HG02840 (cell line): ENCODE measurements around the gene MBTPS2.
"Not testable (repeated sequence)": the region's sequence is repeated elsewhere in the genome, so short reads cannot be mapped to it uniquely, and the experiment has no call there.

Experiments used
- ATAC-seq: cut with Tn5 transposase; IDR thresholded peaks from one replicate; pipeline ENCODE4 v1.9.1; 2021; ENCODE audit warnings: mild to moderate bottlenecking, moderate library complexity, moderate number of reproducible peaks; ENCODE audit not compliant: unreplicated experiment, low FRiP score

The MBTPS2 gene

DNA sequence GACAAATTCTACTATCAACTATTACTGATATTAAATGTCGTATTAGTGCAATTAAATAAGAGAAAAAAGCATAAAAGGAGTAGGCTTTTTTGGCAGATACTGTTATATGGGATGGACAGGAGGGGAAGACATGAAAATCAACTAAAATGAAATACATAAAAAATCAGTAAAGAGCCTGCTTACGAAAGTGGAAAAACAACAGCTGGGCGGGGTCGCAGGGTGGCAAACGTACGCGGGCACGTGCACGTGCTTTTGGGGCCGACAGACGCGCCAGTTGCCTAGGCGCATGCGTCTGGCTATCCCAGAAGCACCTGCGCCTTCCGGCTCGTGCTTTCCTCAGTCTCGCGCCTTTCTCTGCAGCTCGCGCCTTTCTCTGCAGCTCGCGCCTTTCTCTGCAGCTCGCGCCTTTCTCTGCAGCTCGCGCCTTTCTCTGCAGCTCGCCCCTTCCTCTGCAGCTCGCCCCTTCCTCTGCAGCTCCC, 16.6 kb downstream of the MBTPS2 start, which contains the start of gene YY2:
TSS of gene YY2 (plus strand) at position 51 of the 479 bp plus-strand sequence. CDS start 498 bp downstream, outside the sequence.
- no peak for ATAC-seq

- ATAC-seq: no peak
These were observed 17.1 kb downstream of the MBTPS2 start for GRCh38 chrX:21856504-21856903.

GRCh38 chrX:21863241-21863640, 23.8 kb downstream of the MBTPS2 start:
- no peak for ATAC-seq

GRCh38 chrX:21865436-21865835, 26.0 kb downstream of the MBTPS2 start:
- ATAC-seq: no peak

DNA sequence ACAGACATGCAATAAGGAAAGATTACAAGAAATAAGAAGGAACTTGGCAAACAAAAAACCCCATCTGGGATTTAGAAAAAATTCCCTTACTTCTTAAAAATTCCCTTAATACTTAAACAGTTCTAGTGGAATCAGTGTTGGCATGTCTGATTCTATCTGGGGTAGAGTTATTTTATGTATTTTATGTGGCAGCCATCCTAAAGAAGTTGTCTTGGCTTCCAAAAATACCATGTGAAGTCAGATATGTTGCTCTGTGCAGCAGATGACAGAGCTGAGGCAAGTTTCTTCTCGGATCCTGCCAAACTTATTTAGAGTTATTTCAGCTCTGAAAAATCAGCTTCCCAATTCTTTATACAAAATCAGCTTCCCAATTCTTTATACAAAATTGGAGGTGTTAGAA, 31.1 kb downstream of the MBTPS2 start:
- ATAC-seq: no peak

DNA sequence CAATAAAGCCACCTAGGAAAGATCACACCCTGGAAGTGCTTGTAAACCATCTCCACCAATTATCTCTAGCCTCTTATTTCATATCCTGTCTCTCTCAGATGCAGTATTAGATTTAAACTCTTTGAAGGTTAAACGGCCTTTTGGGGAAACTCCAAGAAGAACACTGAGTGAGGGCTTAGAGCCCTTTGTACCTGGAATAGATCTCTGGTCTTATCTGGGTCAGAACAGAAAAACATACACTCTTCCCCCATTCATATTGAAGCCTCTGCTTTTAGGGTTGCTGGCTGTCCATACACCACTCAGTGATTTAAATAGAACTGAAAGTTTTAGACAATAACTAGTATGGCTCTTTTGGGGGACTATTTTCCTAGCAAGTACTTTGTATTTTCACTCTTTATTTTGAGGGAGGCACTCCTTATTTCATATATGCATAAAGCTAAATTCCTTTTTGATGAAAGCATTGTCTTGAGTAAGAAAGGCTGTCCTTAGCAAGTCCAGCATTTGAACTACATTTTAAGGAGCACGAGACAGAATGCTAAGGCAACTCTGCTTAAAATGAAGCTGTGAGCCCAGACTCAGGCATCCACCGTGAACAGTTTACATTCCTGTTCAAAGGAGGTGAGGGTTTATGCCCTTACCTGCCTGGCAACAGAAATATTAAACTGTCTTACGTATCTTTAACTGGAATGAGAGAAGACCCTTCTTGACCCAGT, 33.8 kb downstream of the MBTPS2 start:
- no peak for ATAC-seq

DNA sequence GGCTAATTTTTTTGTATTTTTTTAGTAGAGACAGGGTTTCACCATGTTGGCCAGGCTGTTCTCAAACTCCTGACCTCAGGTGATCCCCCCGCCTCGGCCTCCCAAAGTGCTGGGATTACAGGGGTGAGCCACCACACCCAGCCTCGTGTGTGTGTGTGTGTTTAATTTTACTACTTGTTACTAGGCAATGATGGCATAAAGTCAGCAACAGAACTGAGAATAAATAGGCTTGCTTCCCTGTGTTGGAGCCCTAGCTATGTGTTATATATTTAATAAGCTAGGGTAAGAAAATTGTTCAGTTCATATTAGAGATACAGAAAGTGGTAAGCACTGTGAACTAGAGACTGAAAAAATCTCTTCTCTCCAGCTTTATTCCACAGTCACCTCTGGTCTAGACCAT, 34.8 kb downstream of the MBTPS2 start:
- not testable (repeated sequence) for ATAC-seq

DNA sequence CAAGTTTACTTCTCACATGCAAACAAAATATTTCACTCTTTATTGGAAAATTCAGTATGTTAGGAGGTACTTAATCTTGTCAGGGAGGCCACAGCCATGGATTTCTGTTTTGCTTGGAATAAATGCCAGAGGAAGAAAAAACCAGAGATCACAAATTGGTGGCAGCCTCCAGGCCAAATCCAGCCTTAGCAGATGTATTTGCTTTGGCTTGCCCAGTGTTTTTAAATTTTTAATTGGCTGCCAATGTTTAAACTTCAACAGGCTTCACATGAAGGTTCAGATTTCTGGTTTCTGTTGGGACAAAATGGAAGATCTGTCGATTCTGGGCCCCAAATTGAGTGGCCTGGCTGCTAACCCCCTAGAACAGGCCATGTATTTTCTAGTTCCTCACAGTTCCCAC, 35.6 kb downstream of the MBTPS2 start:
- no peak for ATAC-seq

- no peak for ATAC-seq
These were observed 42.6 kb downstream of the MBTPS2 start for GRCh38 chrX:21881881-21882574.

DNA sequence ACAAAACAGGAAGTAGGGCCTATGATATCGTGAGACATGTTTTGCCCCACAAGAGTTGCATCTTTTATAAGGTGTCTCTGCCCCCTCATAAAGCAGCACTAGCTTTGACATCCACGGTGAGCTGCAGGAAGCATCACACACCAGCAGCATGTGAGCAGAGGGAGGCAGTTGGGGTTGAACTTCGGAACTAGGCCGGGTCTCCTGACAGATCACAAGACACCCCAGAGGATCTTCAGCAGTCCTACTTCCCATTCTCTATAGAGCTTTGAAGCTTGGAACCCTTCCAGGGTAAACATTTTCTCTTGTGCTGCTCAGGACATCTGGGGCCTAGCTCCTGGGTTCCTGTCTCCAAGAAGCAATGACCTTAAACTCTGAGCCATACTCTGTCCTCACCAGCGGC, 43.8 kb downstream of the MBTPS2 start:
- ATAC-seq: no peak

- ATAC-seq: no peak
These were observed 46.2 kb downstream of the MBTPS2 start for GRCh38 chrX:21885568-21885967.

DNA sequence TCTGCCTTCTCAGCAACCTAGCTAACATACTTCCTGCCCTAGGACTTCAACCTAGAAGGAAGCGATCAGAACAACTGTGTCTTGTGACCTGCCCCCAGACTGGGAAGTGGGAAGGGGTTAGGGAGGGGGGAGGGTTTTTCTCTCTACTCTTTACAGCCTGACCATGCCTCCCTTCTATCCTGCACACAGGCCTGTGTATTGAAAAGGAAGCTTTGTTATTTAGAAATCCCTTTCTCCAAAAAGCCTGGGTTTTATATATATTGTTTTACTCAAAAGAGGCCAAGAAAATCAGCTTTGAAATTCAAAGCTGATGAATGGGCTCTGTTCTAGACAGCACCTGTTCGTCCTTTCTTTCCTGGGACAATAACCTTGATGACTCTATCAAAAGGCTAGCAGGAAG, 65.9 kb downstream of the MBTPS2 start:
- ATAC-seq: no peak

DNA sequence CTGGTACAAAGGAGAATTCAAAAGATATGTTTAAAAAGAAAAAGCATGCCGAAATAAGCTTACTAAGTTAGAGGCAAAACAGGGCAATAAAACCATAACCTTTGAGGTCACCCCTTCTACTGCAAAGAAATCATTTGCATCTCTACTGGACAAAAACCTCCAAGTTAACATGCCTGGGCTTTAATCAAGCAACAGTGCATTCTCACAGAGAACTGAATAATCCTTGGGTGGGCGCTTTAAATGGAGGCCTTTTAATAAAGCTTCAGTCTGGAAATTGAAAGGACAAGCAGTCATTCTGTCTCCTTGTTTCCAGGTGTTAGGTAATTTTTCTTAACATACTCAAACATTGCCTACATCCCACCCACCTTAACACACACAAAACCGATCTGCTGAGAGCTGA, 66.5 kb downstream of the MBTPS2 start:
- no peak for ATAC-seq

GRCh38 chrX:21907260-21907659, 67.8 kb downstream of the MBTPS2 start:
- ATAC-seq: no peak

- no peak for ATAC-seq
These were observed 72.1 kb downstream of the MBTPS2 start for GRCh38 chrX:21911481-21911880.

GRCh38 chrX:21912220-21912619, 72.8 kb downstream of the MBTPS2 start:
- ATAC-seq: no peak

DNA sequence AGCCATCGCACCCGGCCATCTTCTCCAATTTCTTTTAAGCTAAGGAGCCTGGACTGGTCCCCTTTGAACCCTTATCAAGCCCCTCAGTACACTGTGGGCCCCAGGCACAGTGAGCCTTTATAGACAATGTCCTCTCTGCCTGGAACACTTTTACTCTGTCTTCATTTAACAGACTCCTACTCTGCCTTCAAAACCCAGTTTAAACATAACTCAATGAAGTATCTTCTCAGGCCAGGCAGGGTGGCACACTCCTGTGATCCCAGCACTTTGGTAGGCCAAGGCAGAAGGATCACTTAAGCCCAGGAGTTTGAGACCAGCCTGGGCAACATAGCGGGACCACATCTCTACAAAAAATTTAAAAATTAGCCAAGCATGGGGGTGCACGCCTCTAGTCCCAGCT, 73.6 kb downstream of the MBTPS2 start:
- no peak for ATAC-seq

GRCh38 chrX:21926116-21926515, 86.7 kb downstream of the MBTPS2 start:
- no peak for ATAC-seq

DNA sequence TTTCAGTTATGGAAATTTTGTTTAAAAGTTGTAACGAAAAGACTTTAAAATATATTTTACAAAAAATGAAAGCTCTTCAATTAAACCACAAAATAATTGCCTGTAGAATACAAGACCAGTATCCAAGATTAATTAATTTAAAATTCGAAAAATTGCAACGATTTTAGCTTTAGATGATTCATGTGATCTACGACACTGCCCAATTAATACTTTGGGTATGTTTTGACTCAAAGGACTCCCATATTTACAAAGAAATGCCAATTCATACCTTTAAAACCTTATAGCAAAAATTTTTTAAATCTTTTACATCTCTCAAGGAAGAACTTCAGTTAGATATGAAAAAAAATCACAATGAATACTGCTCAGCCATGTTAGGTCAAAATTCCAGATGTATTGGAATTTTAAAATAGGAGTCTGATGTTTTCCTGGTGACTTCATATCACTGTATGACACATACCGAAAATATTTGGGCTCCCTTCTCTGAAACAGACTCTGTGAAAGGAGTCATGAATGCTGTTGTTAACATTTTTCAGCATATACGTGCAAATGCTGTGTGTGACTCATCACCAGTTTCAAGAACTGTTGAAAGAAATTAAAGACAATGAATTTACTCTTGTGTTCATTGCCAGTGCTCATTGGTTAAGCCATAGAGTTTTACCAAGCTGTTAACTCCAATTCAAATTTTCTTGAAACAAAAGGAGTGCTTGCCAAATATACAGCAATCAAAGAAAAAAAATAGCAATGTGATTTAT, 87.3 kb downstream of the MBTPS2 start:
- ATAC-seq: no peak

- ATAC-seq: no peak
These were observed 89.8 kb downstream of the MBTPS2 start for GRCh38 chrX:21929209-21929608.

DNA sequence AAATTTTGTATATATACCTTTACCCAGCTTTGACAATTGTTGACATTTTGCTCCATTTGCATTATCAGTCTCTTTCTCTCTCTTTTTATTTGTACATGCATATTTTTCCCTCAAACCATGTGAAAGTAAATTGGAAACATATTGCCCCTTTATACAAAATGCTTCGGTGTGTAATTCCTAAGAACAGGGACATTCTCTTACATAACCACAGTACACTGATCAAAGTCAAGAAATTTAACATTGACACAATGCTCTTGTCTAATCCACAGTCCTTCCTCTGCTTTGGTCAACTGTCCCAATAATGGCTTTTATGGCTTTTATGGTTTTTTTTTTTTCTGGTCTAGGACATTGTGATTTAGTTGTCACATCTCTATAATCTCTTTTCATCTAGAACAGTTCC, 91.6 kb downstream of the MBTPS2 start:
- ATAC-seq: no peak
